Spinal cord (tissue), 10 donors: ENCODE results near the gene FOXP1. TPM values are rescaled to one million over a fixed set of nuclear protein-coding genes. Genes with fewer than 3 reads are reported as not detected.

Experiments used
- DNase-seq, 6 donors: peaks; one replicate each; pipeline versions ENCODE4 v3.0.0 to v3.0.0-alpha.2; 2013 to 2015; ENCODE audit warnings: low spot score in 6 of 6, low read depth in 4 of 6
- H3K27ac ChIP-seq: one replicate; pipeline ENCODE4 v1.5.1; 2013; ENCODE audit warnings: low read depth, low read length, control low read depth
- H3K27me3 ChIP-seq: one replicate; pipeline ENCODE4 v1.6.1; 2013; ENCODE audit warnings: low read length; ENCODE audit not compliant: control insufficient read depth, insufficient read depth
- H3K36me3 ChIP-seq: one replicate; pipeline ENCODE4 v1.6.1; 2013; ENCODE audit warnings: low read length; ENCODE audit not compliant: control insufficient read depth, insufficient read depth
- H3K4me1 ChIP-seq: one replicate; pipeline ENCODE4 v1.6.1; 2013; ENCODE audit warnings: low read length; ENCODE audit not compliant: control insufficient read depth, insufficient read depth
- H3K4me3 ChIP-seq: one replicate; pipeline ENCODE4 v1.5.1; 2013; ENCODE audit warnings: low read depth, low read length, control low read depth
- H3K9me3 ChIP-seq: one replicate; pipeline ENCODE4 v1.6.1; 2013; ENCODE audit warnings: low read length; ENCODE audit not compliant: control insufficient read depth, insufficient read depth
- WGBS: methylation state at CpG from one replicate; pipeline ENCODE4 v1.1.5; 2013; ENCODE audit warnings: missing lambda C conversion rate; ENCODE audit not compliant: insufficient coverage; 5-methylcytosine and 5-hydroxymethylcytosine counted together
- polyA plus RNA-seq, 2 donors: library from polyadenylated mRNA; unstranded; fragments of 120-200 nt; gene quantifications; one replicate each; pipeline ENCODE4 v1.2.1, GENCODE V29; 2013; ENCODE audit not compliant: insufficient read length in 2 of 2
- total RNA-seq, 2 donors: library from RNA; depleted of rRNA in 1 of 2; stranded (reverse); fragments of 120-200 nt in 1 of 2; fragments of >200 nt in 1 of 2; gene quantifications; one replicate each; pipeline versions ENCODE4 v1.2.3 to v1.2.4, GENCODE V29; 2013 to 2014
- donor health status: healthy.

Gene FOXP1
- total and polyA plus RNA-seq, 4 donors, result 27.4 to 118 (median 66.1) TPM

DNA sequence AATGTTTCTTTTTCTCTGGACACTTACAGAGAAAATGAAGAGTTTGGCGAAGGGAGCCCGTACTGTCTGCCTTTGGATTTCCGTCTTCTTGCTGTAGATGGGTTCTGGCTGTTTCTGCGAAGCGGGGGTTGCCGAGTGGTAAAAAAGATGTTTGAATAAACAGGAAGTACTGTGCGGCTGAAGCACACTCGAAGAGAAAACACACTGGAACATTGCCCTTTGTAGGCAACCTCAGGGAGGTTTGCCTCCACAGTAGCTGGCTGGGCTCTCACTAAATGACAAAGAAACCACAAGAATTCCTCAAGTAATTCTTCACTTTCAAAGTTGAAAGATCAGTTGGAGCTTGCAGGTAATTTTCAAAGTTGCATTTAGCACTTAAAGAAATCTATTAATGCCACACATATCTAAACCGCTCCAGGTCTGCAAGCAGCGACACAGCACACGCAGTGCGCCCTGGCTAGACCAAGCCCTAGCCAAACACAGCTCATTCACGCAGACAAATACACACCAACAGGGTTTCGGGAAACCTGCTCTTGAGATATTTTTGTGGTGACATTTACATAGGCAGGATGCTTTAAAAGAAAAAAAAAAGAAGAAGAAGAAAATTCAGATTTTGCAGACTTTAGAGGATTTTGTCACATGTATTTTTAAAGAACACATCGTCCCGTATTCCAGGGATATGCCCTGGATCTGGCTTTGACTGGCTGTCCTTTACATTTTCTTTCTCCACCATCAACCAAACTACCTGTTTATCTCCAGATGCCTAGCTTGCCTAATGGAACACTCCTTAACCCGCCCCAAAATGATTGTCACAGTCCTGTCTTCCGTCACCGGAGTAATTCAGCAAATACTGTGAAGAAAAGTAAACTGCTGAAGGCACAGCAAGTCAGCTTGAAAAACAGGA, 452.8 kb downstream of the FOXP1 start:
- WGBS, result 24% methylated on average over 8 of the region's 19 CpGs
- Histone ChIP-seq H3K27me3 (peaks cover 3% of the 10 kb centered on the region), H3K36me3 (no peaks in the 10 kb centered on the region), H3K27ac (peak overlapping the region; percentile 88), H3K4me3 (peak overlapping the region; percentile 60), H3K4me1 (peaks cover 13% of the 10 kb centered on the region), H3K9me3 (no peaks in the 10 kb centered on the region)
- peak in 5 of 6 donors; percentile 26 to 77 (median 44) for DNase-seq

DNA sequence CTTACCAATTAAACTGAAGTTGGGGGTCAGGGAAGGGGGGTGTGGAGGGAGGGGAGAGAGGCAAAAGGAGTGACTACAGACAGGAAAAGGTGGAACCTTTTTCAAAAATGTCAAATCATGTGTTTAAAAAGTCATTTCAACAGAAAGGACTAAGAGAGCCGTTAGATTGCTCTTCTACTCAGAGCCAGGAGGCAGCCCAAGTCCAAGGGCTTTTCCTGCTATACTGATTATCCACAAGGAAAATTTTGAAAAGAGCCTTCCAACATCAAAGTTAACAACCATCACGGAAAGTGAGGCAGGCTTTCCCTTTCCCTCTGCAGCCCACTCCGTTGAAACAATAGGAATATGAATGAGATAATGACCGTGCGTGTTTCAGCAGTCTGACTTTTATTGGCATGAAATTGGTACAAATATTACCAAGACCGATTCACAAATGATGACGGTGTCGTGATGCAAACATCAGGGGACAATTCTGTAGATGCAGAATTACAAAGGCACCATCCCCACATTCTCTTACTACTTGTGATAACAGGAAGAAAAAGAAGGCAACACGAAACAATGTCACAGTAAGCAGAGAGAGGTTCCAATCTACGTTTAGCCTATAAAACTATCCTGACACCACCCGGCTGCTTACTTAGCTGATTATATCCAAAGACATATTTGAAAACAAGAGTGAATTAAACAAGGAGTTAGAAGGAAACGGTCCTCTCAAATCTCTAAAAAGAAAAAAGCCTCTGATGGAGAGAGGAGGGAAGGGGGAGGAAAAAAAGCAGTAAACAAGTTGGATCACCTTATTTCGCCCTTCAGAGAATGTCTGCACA, 453.7 kb downstream of the FOXP1 start:
- WGBS, result 0% methylated on average over 1 of the region's 13 CpGs
- H3K9me3 ChIP-seq, result no peaks in the 10 kb centered on the region
- H3K4me3 ChIP-seq, result peak overlapping the region; percentile 60
- DNase-seq, result peak in 3 of 6 donors; percentile 54 to 62 (median 55)
- no peaks in the 10 kb centered on the region for H3K36me3 ChIP-seq
- H3K4me1 ChIP-seq, result peaks cover 4% of the 10 kb centered on the region
- peaks cover 3% of the 10 kb centered on the region for H3K27me3 ChIP-seq
- H3K27ac ChIP-seq, result peak overlapping the region; percentile 88

DNA sequence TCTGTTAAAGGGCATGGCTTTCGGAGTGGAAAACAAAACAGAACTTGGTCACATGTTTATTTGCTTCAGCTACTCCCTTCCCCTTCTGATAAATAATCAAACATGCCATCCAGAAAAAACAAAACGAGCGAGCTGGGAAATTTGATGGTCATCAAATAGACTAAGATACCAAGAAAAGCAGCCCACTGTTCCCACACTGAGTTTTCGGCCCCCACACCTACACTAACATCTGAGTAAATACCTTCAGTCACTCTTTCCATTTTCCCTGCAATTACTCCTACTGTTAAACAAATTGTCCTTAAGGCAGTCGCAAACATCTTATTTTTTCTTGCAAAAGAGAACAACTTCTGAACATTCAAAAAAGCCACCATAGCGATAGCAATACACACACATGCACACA, 454.6 kb downstream of the FOXP1 start:
- Histone ChIP-seq H3K9me3 (no peaks in the 10 kb centered on the region), H3K4me3 (peak overlapping the region; percentile 60), H3K4me1 (peaks cover 2% of the 10 kb centered on the region), H3K36me3 (no peaks in the 10 kb centered on the region), H3K27ac (peak overlapping the region; percentile 88), H3K27me3 (peaks cover 3% of the 10 kb centered on the region)
- WGBS, result 31% methylated on average over 4 of the region's 6 CpGs
- DNase-seq, result peak in 2 of 6 donors; percentile 35 to 56

DNA sequence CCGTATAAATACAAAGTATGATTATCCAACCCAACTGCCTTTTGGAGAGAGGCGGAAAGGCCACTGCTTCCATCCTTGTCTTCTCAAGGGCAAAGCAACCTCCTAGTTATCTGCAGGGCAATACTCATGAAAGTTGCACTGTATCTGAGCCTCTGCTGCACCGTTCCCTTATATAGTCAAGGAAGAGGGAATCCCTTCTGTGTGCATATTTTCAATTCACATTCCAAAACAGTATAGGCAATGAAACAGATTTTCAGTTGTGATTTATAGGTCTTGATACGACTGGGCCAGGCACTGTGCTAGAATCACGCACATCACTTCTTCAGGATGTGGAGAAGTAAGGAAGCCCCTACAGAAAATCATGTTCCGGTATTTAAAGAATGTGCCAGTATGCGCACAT, 455.7 kb downstream of the FOXP1 start:
- DNase-seq, result no peak
- 89% methylated on average over 3 of the region's 7 CpGs for WGBS
- no peak overlapping the region for H3K4me3 ChIP-seq
- H3K27ac ChIP-seq, result peak overlapping the region; percentile 88
- H3K27me3 ChIP-seq, result no peaks in the 10 kb centered on the region
- H3K9me3 ChIP-seq, result no peaks in the 10 kb centered on the region
- H3K36me3 ChIP-seq, result no peaks in the 10 kb centered on the region
- peaks cover 2% of the 10 kb centered on the region for H3K4me1 ChIP-seq

DNA sequence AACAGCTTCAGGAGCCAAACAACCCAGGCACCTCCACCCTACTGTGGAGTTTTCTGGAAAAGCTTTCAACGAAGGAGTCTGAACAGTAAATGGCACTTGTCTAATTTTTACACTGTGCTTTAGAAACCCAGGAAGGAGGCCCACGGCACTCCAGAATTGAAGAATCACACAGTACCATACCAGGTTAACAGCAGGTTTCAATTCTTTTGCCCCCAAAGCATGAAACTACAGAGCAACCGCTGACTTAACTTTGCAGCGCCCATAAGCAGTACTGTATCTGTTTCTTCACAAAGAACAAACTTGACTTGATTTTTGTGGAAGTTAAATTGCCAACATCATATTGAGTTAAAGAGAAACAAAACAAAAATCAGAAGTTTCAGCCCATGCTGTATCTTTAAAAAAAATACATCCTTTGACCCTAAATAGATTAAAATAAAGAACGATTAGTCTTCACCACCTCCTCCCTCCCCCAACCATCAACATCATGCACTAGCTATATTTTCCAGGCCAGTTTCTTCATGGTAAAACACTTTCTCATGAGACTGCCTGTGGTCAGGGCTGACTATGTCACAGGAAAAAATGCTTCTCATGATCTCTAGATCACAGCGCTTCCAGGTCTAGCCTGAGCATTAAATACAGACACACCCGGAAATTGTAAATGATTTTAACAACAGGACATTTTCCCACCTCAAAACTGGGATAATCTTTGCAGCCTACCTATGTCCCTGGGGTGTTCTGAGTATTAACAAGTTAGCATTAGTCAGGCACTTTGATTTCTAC, 456.3 kb downstream of the FOXP1 start:
- H3K4me1 ChIP-seq, result peaks cover 2% of the 10 kb centered on the region
- peak in 1 of 6 donors; percentile 18 for DNase-seq
- H3K36me3 ChIP-seq, result no peaks in the 10 kb centered on the region
- no peaks in the 10 kb centered on the region for H3K9me3 ChIP-seq
- 58% methylated on average over 4 of the region's 7 CpGs for WGBS
- H3K4me3 ChIP-seq, result no peak overlapping the region
- peak overlapping the region; percentile 88 for H3K27ac ChIP-seq
- no peaks in the 10 kb centered on the region for H3K27me3 ChIP-seq

DNA sequence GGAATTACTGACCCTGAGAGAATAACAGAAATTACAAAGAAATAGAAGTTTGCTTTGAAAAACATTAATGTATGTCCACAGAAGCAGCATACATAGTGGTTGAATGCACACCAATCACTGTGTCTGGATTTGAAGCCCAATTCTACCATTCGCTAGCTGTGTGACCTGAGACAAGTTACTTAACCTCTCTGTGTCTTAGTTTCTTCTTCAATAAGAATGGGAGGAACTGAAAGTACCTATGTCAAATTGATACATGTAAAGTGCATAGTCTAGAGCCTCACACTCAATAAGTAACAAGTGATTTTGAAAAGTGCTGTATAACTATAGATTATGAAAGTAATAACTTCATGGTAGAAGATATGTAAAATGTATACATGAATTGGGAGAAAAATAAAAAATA, 457.8 kb downstream of the FOXP1 start:
- no peaks in the 10 kb centered on the region for H3K9me3 ChIP-seq
- no peak overlapping the region for H3K27ac ChIP-seq
- no peak overlapping the region for H3K4me3 ChIP-seq
- no CpG with 5 or more reads among the region's 1 CpG for WGBS
- peaks cover 1% of the 10 kb centered on the region for H3K4me1 ChIP-seq
- no peaks in the 10 kb centered on the region for H3K27me3 ChIP-seq
- DNase-seq, result no peak
- no peaks in the 10 kb centered on the region for H3K36me3 ChIP-seq

DNA sequence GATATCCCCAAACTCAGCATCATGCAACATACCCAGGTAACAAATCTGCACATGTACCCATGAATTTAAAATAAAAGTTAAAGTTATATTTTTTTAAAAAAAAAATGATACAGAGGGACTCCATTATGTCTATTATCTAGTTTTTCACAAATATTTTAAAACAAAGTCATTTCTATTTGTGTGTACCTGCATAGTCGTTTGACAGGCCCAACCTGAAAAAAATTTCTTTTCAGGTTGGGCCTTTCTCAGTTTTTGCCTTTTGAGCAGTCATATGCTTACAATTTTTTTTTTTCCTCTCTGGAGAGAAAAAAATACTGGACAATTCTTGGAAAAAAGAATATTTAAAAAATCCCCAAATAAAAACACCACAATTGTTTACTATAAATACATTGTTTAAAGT, 459.5 kb downstream of the FOXP1 start:
- H3K27ac ChIP-seq, result no peak overlapping the region
- H3K9me3 ChIP-seq, result no peaks in the 10 kb centered on the region
- no peaks in the 10 kb centered on the region for H3K27me3 ChIP-seq
- WGBS, result no CpG with 5 or more reads among the region's 1 CpG
- H3K4me3 ChIP-seq, result no peak overlapping the region
- DNase-seq, result no peak
- H3K36me3 ChIP-seq, result no peaks in the 10 kb centered on the region
- H3K4me1 ChIP-seq, result no peaks in the 10 kb centered on the region

DNA sequence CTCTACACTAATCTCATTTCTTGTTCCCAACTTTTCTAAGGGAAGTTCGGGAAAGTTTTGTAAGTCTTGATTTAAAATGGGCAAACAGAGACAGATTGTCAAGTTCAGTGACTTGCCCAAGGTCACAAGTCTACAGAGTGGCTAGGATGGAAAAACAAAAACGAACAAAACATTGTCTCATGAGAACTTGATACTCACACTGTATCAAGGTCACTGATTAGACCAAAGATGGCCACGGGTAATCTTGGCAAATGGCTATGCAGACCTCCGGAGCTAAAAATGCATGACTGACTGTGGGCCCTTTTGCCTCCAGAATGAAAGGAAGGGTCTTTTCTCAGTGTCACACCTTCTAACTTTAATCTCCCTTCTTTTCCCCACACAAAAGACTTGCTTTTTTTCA, 460.9 kb downstream of the FOXP1 start:
- Histone ChIP-seq H3K4me3 (no peak overlapping the region), H3K4me1 (no peaks in the 10 kb centered on the region), H3K27me3 (no peaks in the 10 kb centered on the region), H3K27ac (no peak overlapping the region), H3K36me3 (no peaks in the 10 kb centered on the region), H3K9me3 (no peaks in the 10 kb centered on the region)
- no peak for DNase-seq
- WGBS, result 86% methylated on average over 2 of the region's 4 CpGs

DNA sequence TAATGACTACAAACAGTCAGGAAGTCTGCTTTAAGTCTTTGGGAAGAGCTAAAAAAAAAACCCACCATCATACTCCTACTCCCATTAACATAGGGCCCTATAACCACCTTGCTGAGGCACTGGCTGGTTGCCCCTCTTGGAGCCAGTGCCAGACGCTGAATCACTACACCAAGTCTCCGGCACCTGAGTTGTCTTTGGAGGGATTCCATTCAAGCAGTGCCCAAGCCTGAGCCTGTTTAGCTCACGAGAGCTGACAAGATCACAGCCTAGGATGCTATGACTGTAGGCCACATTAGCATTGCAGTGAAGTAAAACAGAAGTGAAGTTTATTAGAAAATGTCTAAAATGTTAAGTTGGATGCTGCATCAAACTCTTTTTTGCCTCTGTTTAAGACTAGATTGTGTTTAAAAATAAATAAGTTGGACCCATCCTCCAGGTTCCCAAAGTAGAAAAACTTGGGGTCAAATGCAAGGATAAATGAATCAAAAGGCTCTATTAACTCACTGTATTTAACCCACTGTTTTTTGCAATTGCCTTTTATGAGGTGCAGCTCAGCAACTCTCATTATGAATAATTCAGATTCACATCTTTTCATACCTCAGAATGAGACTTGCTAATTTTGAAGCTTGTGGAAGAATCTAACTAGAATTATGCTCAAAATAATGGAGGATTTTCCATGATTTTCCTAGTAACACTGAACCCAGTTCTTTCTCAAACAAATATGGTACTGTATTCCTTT, 461.9 kb downstream of the FOXP1 start:
- H3K4me3 ChIP-seq, result no peak overlapping the region
- H3K27ac ChIP-seq, result no peak overlapping the region
- H3K36me3 ChIP-seq, result no peaks in the 10 kb centered on the region
- no peaks in the 10 kb centered on the region for H3K4me1 ChIP-seq
- no peaks in the 10 kb centered on the region for H3K27me3 ChIP-seq
- H3K9me3 ChIP-seq, result no peaks in the 10 kb centered on the region
- DNase-seq, result no peak
- 80% methylated on average over 3 of the region's 3 CpGs for WGBS
